ENCODE results near the gene NUDT21.
A peak's percentile ranks its signal among the peaks of the same experiment; 100 is the strongest.
"Not testable (repeated sequence)": the region's sequence is repeated elsewhere in the genome, so short reads cannot be mapped to it uniquely, and the experiment has no call there.

NUDT21 gene

GRCh38 chr16:56382901-56383355, 68.2 kb downstream of the NUDT21 start:
- no peak overlapping the region for H3K27ac ChIP-seq
- DNase-seq (ENCODE audit: low read depth, low spot score), result peak; percentile 54

DNA sequence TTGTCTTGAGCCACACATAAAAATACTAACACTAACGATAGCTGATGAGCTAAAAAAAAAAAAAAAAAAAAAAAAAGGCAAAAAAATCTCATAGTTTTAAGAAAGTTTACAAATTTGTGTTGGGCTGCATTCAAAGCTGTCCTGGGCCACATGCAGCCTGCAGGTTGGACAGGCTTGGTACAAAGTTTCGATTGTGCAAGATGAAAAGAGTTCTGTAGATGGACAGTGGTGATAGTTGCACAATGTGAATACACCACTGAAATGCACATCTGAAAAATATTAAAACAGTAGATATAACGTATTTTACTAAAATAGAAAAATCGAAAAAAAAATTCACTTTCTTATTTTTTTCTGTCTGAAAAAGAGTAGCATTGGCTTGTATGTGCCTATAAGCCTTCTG, 68.7 kb downstream of the NUDT21 start:
- DNase-seq (ENCODE audit: low read depth, low spot score), result no peak
- H3K27ac ChIP-seq, result no peak overlapping the region

DNA sequence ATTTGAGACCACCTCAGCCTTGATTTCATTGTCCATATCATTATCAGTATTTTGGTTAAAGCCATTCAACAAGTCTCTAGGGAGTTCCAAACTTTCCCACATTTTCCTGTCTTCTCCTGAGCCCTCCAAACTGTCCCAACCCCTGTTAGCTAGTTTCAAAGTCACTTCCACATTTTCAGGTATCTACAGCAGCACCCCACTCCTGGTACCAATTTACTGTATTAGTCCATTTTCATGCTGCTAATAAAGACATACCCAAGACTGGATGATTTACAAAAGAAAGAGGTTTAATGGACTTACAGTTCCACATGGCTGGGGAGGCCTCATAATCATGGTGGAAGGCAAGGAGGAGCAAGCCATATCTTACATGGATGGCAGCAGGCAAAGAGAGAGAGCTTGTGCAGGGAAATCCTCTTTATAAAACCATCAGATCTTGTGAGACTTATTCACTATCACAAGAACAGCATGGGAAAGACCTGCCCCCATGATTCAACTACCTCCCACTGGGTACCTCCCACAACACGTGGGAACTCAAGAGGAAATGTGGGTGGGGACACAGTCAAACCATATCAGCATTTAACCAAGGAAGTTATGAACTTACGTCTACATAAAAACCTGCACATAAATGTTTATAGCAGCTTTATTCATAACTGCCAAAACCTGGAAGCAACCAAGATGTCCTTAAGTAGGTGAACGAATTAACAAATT, 70.2 kb downstream of the NUDT21 start:
- DNase-seq (ENCODE audit: low read depth, low spot score); H3K27ac ChIP-seq: not testable (repeated sequence)

All from epithelial cell of prostate (primary cell).